GM12892 (cell line): ENCODE results near the gene SEPTIN2.

Experiments used
- POLR2A ChIP-seq: IDR thresholded peaks from 2 replicates; pipeline ENCODE4 v1.6.1; 2011; ENCODE audit warnings: low read depth, low read length, control low read depth
- POLR2AphosphoS5 ChIP-seq: IDR thresholded peaks from 2 replicates; pipeline ENCODE4 v1.6.1; 2011; ENCODE audit warnings: low read depth, low read length, control low read depth

GRCh38 chr2:241272303-241273209 is 43.2 kb upstream of the SEPTIN2 start:
- TF ChIP-seq POLR2A = peak; percentile 64; the same call in 1 of the 2 replicates
- TF ChIP-seq POLR2AphosphoS5 = no peak; the same call in 1 of the 2 replicates
